T-cell (primary cell): ENCODE data around the gene TBC1D14. TPM values are rescaled to one million over a fixed set of nuclear protein-coding genes. Genes with fewer than 3 reads are reported as not detected.

Source experiments
- ATAC-seq, 4 experiments: fragments of 200-7000 bp in 3 of 4; fragments of 150-1000 bp in 1 of 4; cut with Tn5 transposase; replicated peaks in 1 of 4; 1 replicate in 3 of 4; 2 replicates in 1 of 4; pipeline ENCODE4 v1.10.0; 2021; ENCODE audit warnings: moderate library complexity in 3 of 4, mild to moderate bottlenecking in 2 of 4, moderate number of reproducible peaks in 1 of 4
- CTCF ChIA-PET, 2 donors: fragments of 300-600 bp; sonication (Branson Sonifier 250); formaldehyde crosslinking; loops; one replicate each; lab custom pipeline; 2022; ENCODE audit warnings: antibody characterized with exemption in 2 of 2; lab: Charles Lee
- POLR2A ChIA-PET, 2 donors: fragments of 300-600 bp; sonication (Branson Sonifier 250); formaldehyde crosslinking; loops; one replicate each; lab custom pipeline; 2022; ENCODE audit warnings: antibody characterized with exemption in 2 of 2; lab: Charles Lee
- DNase-seq, 35 experiments: peaks; one replicate each; pipeline versions ENCODE4 v3.0.0 to v3.0.0-alpha.2; 2013 to 2023
- H3K27ac ChIP-seq: one replicate; pipeline ENCODE4 v1.5.1; 2013; ENCODE audit warnings: low read length
- H3K27me3 ChIP-seq, 2 experiments: replicated peaks in 1 of 2; 1 replicate in 1 of 2; 2 replicates in 1 of 2; pipeline versions ENCODE4 v1.6.1 to v1.7.0; 2013; ENCODE audit warnings: low read length in 1 of 2, mixed read lengths in 1 of 2; ENCODE audit not compliant: control insufficient read depth in 2 of 2, insufficient read depth in 2 of 2; ENCODE audit errors: extremely low read depth in 1 of 2
- H3K36me3 ChIP-seq, 2 donors: 1 replicate in 1 of 2; 2 replicates in 1 of 2; pipeline versions ENCODE4 v1.6.1 to v1.7.0; 2013; ENCODE audit warnings: low read length in 1 of 2; ENCODE audit not compliant: control insufficient read depth in 2 of 2, insufficient read depth in 1 of 2; ENCODE audit errors: extremely low read depth in 1 of 2
- H3K4me1 ChIP-seq, 2 experiments: 1 replicate in 1 of 2; 2 replicates in 1 of 2; pipeline versions ENCODE4 v1.6.1 to v1.7.0; 2013; ENCODE audit warnings: low read length in 2 of 2, mixed read lengths in 1 of 2; ENCODE audit not compliant: insufficient read depth in 2 of 2, control insufficient read depth in 1 of 2; ENCODE audit errors: extremely low read depth in 1 of 2
- H3K4me3 ChIP-seq, 2 donors: 1 replicate in 1 of 2; 2 replicates in 1 of 2; pipeline versions ENCODE4 v1.5.1 to v1.7.0; 2013; ENCODE audit warnings: mild to moderate bottlenecking in 2 of 2, low read length in 1 of 2, moderate library complexity in 1 of 2; ENCODE audit not compliant: control insufficient read depth in 1 of 2; ENCODE audit errors: extremely low read depth in 1 of 2
- H3K9me3 ChIP-seq: 2 replicates; pipeline ENCODE4 v1.7.0; 2013
- H3K27ac Mint-ChIP-seq, 2 donors: one replicate each; pipeline ENCODE4 v1.8.0; 2020 to 2021; ENCODE audit warnings: mild to moderate bottlenecking in 2 of 2, mixed read lengths in 2 of 2
- H3K27me3 Mint-ChIP-seq, 2 donors: one replicate each; pipeline ENCODE4 v1.8.0; 2021 to 2022; ENCODE audit warnings: mixed read lengths in 2 of 2
- H3K36me3 Mint-ChIP-seq: one replicate; pipeline ENCODE4 v1.8.0; 2021; ENCODE audit warnings: mixed read lengths
- H3K4me1 Mint-ChIP-seq, 3 donors: one replicate each; pipeline ENCODE4 v1.8.0; 2020 to 2022; ENCODE audit warnings: mixed read lengths in 3 of 3, mild to moderate bottlenecking in 1 of 3
- H3K4me3 Mint-ChIP-seq, 3 donors: one replicate each; pipeline ENCODE4 v1.8.0; 2020 to 2022; ENCODE audit warnings: mild to moderate bottlenecking in 3 of 3, mixed read lengths in 3 of 3, moderate library complexity in 3 of 3
- H3K9me3 Mint-ChIP-seq, 3 donors: one replicate each; pipeline ENCODE4 v1.8.0; 2020 to 2022; ENCODE audit warnings: mixed read lengths in 3 of 3
- WGBS: methylation state at CpG from one replicate; pipeline ENCODE4 v1.1.5; 2013; ENCODE audit warnings: missing lambda C conversion rate; ENCODE audit not compliant: insufficient coverage; 5-methylcytosine and 5-hydroxymethylcytosine counted together
- total RNA-seq, 35 experiments: library from RNA in 6 of 35; stranded (reverse) in 6 of 35; fragments of 120-200 nt in 1 of 35; gene quantifications; one replicate each; pipeline versions ENCODE4 v1.2.1 to v1.2.4 and lab custom pipeline; 2013 to 2026

Gene TBC1D14
- total RNA-seq, 5 donors from 2014 or later (not counting 1 experiment from before 2014, with no cell fraction given): 44.2 to 73.8 (median 62.3) TPM

- peaks cover 23% of the 10 kb centered on the region for H3K36me3 Mint-ChIP-seq
- H3K27me3 ChIP-seq: no peaks in the 10 kb centered on the region
- ChIA-PET CTCF (no interaction called here), POLR2A (interaction anchor here in 1 of 2 donors (0.7 kb wide), 1 partner anchor 1279 kb away, joined by 3 read pairs; no protein-coding TSS in a partner anchor)
- H3K27me3 Mint-ChIP-seq: no peaks in the 10 kb centered on the region
- H3K9me3 Mint-ChIP-seq: no peaks in the 10 kb centered on the region
- H3K36me3 ChIP-seq: peaks cover 16 to 61% of the 10 kb centered on the region in 2 donors
- no peak for DNase-seq
- no peaks in the 10 kb centered on the region for H3K9me3 ChIP-seq
- WGBS: 97% methylated on average over 52 of the region's 52 CpGs
- H3K4me1 ChIP-seq: peaks cover 0 to 46% of the 10 kb centered on the region in 2 experiments
- ATAC-seq: no peak
- H3K4me3 ChIP-seq: no peak overlapping the region
- no peak overlapping the region for H3K27ac ChIP-seq
- H3K27ac Mint-ChIP-seq: peak overlapping the region in 1 of 2 donors; percentile 5
- H3K4me3 Mint-ChIP-seq: no peak overlapping the region
- peaks cover 30 to 34% (median 34%) of the 10 kb centered on the region in 3 donors for H3K4me1 Mint-ChIP-seq
These were observed 144.7 kb downstream of the TBC1D14 start for GRCh38 chr4:7054106-7054880.

DNA sequence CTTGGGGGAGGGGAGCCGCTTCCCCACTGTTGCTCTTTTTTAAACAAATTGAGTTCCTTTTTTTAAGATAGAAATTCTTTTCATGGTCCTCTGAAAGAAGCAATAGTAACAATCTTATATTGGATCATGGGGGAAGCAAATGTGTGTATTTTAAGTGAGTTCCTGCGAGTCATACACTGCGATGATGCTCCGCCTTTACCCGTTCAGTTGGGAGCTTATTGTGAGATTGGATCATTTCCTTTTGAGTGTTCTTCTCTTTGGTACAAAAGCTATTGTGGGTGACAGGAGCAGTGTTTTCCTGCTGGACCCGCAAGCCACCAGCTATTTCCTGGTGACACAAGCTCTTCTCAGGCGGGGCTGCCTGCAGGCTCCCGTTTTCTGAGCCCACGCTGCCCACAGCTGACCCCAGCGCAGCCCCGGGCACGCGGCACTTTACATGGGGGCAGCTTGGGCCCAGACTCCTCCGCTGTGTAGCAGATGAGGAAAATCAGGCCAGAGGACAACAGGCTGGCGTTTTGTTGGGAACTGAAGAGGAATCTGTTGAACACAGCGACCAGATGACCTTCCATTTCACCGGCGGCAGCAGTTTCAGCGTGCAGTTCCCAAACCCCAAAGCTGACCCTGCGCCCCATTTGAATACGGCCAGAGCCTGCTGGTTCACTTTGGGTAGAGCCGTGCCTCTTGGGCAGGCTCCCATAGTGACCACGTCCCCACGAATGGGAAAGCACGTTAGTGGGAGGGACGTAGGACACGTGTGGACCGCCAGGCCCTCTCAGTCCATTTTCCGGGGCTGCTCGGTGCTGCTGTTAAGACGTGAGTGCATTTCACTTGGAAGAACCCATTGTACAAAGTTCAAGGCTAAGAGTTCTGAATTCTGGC, 145.7 kb downstream of the TBC1D14 start:
- peaks cover 22 to 30% (median 24%) of the 10 kb centered on the region in 3 donors for H3K4me1 Mint-ChIP-seq
- ATAC-seq (no peak), DNase-seq (no peak)
- H3K9me3 ChIP-seq: no peaks in the 10 kb centered on the region
- no peaks in the 10 kb centered on the region for H3K9me3 Mint-ChIP-seq
- WGBS: 95% methylated on average over 31 of the region's 31 CpGs
- ChIA-PET CTCF (interaction anchor here in 1 of 2 donors (0.5 kb wide), 1 partner anchor 391 kb away, joined by 6 read pairs; no protein-coding TSS in a partner anchor), POLR2A (interaction anchor here in 1 of 2 donors (0.6 to 0.7 kb wide), 2 partner anchors 10 to 1278 kb away, joined by 3 to 4 read pairs; no protein-coding TSS in a partner anchor)
- H3K27me3 Mint-ChIP-seq: no peaks in the 10 kb centered on the region
- H3K27ac ChIP-seq: no peak overlapping the region
- H3K4me3 Mint-ChIP-seq: no peak overlapping the region
- H3K27ac Mint-ChIP-seq: no peak overlapping the region
- peaks cover 26% of the 10 kb centered on the region for H3K36me3 Mint-ChIP-seq
- peaks cover 16 to 64% of the 10 kb centered on the region in 2 donors for H3K36me3 ChIP-seq
- no peak overlapping the region for H3K4me3 ChIP-seq
- no peaks in the 10 kb centered on the region for H3K27me3 ChIP-seq
- peaks cover 0 to 36% of the 10 kb centered on the region in 2 experiments for H3K4me1 ChIP-seq

DNA sequence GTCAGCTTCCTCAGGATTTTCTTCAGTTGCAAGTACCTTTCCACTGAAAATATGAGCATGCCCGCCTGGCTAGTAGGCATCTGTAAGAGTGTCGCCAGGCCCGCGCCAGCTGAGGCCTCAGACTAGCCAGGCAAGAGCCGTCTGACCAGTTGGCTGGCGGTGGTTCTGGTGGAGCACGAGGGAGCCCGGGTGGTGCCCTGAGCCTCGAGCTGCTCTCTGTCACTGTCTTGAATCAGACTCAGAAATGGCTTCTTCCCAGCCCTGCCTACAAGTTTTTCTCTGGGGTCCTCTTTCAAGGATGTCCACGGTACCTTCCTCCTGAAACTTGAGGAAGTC, 146.3 kb downstream of the TBC1D14 start:
- H3K36me3 Mint-ChIP-seq: peaks cover 28% of the 10 kb centered on the region
- no peak overlapping the region for H3K4me3 Mint-ChIP-seq
- peaks cover 21 to 28% (median 22%) of the 10 kb centered on the region in 3 donors for H3K4me1 Mint-ChIP-seq
- no peak overlapping the region for H3K27ac Mint-ChIP-seq
- ATAC-seq: no peak
- Histone ChIP-seq H3K4me1 (peaks cover 0 to 31% of the 10 kb centered on the region in 2 experiments), H3K9me3 (no peaks in the 10 kb centered on the region), H3K4me3 (no peak overlapping the region), H3K27ac (no peak overlapping the region), H3K36me3 (peaks cover 16 to 70% of the 10 kb centered on the region in 2 donors), H3K27me3 (no peaks in the 10 kb centered on the region)
- DNase-seq: no peak
- no peaks in the 10 kb centered on the region for H3K27me3 Mint-ChIP-seq
- H3K9me3 Mint-ChIP-seq: no peaks in the 10 kb centered on the region
- CTCF ChIA-PET: interaction anchor here in 1 of 2 donors (0.6 kb wide), 1 partner anchor 746 kb away, joined by 3 read pairs; no protein-coding TSS in a partner anchor
- 94% methylated on average over 10 of the region's 10 CpGs for WGBS
- POLR2A ChIA-PET: no interaction called here

GRCh38 chr4:7058792-7059191, 149.2 kb downstream of the TBC1D14 start:
- WGBS: no CpG with 5 or more reads among the region's 3 CpGs
- H3K4me1 ChIP-seq: peaks cover 0 to 7% of the 10 kb centered on the region in 2 experiments
- POLR2A ChIA-PET: no interaction called here
- H3K4me3 ChIP-seq: no peak overlapping the region
- H3K9me3 Mint-ChIP-seq: no peaks in the 10 kb centered on the region
- peak overlapping the region in 1 of 2 donors; percentile 15 for H3K27ac Mint-ChIP-seq
- H3K27me3 ChIP-seq: no peaks in the 10 kb centered on the region
- no peak for DNase-seq
- CTCF ChIA-PET: no interaction called here
- H3K4me1 Mint-ChIP-seq: peaks cover 11 to 13% (median 12%) of the 10 kb centered on the region in 3 donors
- H3K4me3 Mint-ChIP-seq: no peak overlapping the region
- ATAC-seq: peak in 1 of 4 experiments; percentile 25
- peaks cover 43% of the 10 kb centered on the region for H3K36me3 Mint-ChIP-seq
- H3K27ac ChIP-seq: no peak overlapping the region
- no peaks in the 10 kb centered on the region for H3K27me3 Mint-ChIP-seq
- no peaks in the 10 kb centered on the region for H3K9me3 ChIP-seq
- peaks cover 16 to 82% of the 10 kb centered on the region in 2 donors for H3K36me3 ChIP-seq

DNA sequence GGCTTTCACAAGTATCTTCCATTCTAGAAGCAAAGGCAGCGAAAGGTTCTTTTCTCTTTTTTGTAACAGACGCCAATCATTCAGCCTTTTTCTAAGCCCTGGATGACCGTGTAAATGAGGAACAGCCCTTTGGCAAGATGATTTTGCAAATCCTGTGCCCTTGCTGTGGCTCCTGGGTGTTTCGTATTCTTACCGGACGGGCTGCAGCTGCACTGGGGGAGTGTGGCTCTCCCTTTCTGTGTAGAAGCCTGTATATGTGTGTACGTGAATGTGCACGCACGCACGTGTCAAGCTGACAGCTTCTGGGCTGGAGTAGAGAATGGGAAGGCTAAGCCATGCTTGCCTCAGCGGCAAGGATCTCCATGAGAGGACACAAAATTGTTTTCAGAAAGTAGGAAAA, 150.0 kb downstream of the TBC1D14 start:
- ATAC-seq (no peak), DNase-seq (no peak)
- H3K27me3 Mint-ChIP-seq: no peaks in the 10 kb centered on the region
- H3K4me1 Mint-ChIP-seq: peaks cover 6 to 14% (median 13%) of the 10 kb centered on the region in 3 donors
- peaks cover 41% of the 10 kb centered on the region for H3K36me3 Mint-ChIP-seq
- Histone ChIP-seq H3K27ac (no peak overlapping the region), H3K4me3 (no peak overlapping the region), H3K36me3 (peaks cover 10 to 78% of the 10 kb centered on the region in 2 donors), H3K27me3 (no peaks in the 10 kb centered on the region), H3K4me1 (peaks cover 0 to 11% of the 10 kb centered on the region in 2 experiments), H3K9me3 (no peaks in the 10 kb centered on the region)
- POLR2A ChIA-PET: no interaction called here
- no peak overlapping the region for H3K27ac Mint-ChIP-seq
- no peaks in the 10 kb centered on the region for H3K9me3 Mint-ChIP-seq
- CTCF ChIA-PET: no interaction called here
- 95% methylated on average over 6 of the region's 11 CpGs for WGBS
- H3K4me3 Mint-ChIP-seq: no peak overlapping the region
